Measurements from ENCODE around the gene PLPPR1.

DNA sequence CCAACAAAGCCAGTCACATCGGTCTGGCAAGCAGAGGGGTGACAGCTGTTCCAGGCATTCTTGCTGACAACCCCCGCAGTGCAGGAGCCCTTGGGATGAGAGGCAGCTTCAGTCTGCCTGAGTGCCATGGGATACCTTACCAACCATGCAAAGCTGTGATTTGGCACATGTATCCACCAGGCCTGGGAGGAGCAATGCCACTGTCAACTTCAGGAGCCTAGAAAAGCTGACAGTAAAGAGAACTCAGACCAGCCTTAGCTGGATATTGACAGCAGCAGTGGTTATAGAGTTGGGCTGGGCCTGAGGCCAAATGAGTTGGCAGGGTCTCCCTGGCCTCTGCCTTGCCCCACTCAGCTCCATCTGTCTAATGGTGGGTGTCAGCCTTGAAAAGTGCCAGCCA is 10.1 kb upstream of the PLPPR1 start:
- TF ChIP-seq, protein P1, sequence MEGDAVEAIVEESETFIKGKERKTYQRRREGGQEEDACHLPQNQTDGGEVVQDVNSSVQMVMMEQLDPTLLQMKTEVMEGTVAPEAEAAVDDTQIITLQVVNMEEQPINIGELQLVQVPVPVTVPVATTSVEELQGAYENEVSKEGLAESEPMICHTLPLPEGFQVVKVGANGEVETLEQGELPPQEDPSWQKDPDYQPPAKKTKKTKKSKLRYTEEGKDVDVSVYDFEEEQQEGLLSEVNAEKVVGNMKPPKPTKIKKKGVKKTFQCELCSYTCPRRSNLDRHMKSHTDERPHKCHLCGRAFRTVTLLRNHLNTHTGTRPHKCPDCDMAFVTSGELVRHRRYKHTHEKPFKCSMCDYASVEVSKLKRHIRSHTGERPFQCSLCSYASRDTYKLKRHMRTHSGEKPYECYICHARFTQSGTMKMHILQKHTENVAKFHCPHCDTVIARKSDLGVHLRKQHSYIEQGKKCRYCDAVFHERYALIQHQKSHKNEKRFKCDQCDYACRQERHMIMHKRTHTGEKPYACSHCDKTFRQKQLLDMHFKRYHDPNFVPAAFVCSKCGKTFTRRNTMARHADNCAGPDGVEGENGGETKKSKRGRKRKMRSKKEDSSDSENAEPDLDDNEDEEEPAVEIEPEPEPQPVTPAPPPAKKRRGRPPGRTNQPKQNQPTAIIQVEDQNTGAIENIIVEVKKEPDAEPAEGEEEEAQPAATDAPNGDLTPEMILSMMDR (IDR thresholded peaks at IDR 0.05; ENCODE audit: low read length), result no peak
- TF ChIP-seq EZH2 (optimal IDR thresholded peaks at IDR 0.05; ENCODE audit: low read depth, low read length) (no peak), EZH2phosphoT487 (IDR thresholded peaks at IDR 0.05; ENCODE audit: low read length) (no peak)
